Measurements from ENCODE around the gene MAL.

Gene MAL

GRCh38 chr2:95010126-95010525, 15.4 kb upstream of the MAL start:
- H3K4me3 ChIP-seq (ENCODE audit: low read depth, low read length), result no peak overlapping the region
- TF ChIP-seq, protein P1, sequence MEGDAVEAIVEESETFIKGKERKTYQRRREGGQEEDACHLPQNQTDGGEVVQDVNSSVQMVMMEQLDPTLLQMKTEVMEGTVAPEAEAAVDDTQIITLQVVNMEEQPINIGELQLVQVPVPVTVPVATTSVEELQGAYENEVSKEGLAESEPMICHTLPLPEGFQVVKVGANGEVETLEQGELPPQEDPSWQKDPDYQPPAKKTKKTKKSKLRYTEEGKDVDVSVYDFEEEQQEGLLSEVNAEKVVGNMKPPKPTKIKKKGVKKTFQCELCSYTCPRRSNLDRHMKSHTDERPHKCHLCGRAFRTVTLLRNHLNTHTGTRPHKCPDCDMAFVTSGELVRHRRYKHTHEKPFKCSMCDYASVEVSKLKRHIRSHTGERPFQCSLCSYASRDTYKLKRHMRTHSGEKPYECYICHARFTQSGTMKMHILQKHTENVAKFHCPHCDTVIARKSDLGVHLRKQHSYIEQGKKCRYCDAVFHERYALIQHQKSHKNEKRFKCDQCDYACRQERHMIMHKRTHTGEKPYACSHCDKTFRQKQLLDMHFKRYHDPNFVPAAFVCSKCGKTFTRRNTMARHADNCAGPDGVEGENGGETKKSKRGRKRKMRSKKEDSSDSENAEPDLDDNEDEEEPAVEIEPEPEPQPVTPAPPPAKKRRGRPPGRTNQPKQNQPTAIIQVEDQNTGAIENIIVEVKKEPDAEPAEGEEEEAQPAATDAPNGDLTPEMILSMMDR (IDR thresholded peaks at IDR 0.05; ENCODE audit: borderline replicate concordance, insufficient read depth, low read depth, low read length), result no peak

GRCh38 chr2:95010718-95011117, 14.8 kb upstream of the MAL start:
- H3K4me3 ChIP-seq (ENCODE audit: low read depth, low read length), result no peak overlapping the region
- TF ChIP-seq, protein P1 (IDR thresholded peaks at IDR 0.05; ENCODE audit: borderline replicate concordance, insufficient read depth, low read depth, low read length), result no peak

DNA sequence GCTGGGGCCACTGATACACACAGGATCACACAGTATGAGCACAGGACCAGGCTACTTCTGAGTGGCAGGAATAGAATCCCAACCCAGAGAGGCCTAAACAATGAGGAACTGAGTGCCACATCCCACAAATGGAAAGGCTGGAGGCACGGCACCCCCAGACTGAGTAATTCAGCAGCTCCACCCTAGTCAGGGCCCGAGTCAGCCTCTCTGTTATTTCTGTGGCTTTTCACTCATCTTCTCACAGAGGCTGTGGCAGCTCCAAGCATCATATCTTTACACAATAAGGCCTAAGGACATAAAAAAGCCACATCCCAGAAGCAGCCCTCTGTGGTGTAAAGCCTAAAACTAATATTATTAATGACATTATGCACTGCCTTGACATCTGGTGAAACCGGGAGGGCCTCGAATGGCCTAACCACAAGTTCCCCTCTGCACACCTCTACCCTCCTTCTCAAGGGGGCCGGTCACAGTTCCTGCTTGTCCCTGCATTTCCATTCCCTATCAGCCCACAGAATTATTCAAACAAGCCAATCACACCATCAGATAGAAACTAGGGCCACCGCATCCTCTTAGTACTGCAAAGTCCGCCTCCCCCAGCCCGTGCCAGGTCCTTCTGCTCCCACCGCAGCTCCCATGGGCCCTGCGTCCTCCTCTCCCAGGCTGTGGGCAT, 12.5 kb upstream of the MAL start:
- TF ChIP-seq, protein P1 (IDR thresholded peaks at IDR 0.05; ENCODE audit: borderline replicate concordance, insufficient read depth, low read depth, low read length), result no peak
- no peak overlapping the region for H3K4me3 ChIP-seq (ENCODE audit: low read depth, low read length)

DNA sequence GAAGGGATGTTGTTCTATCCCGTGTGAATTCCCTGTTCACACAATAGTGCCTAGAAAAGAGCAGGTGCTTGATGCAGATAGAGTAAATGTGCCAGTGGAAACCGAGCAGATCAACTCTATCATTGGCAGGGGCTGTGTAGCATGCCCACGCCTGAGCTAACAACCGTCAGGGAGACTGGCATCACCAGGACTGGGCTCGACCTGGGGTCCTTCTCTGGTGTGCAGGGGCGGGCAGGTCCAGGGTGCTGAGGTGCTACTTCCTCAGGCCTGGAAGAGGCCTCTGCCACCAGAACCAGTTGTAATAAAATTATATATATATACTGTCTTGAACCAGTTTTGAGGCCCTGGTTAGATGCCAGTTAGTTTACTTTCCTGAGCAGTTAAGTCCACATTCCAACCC, 11.8 kb upstream of the MAL start:
- TF ChIP-seq, protein P1 (IDR thresholded peaks at IDR 0.05; ENCODE audit: borderline replicate concordance, insufficient read depth, low read depth, low read length), result no peak
- H3K4me3 ChIP-seq (ENCODE audit: low read depth, low read length), result no peak overlapping the region

GRCh38 chr2:95014126-95014708, 11.3 kb upstream of the MAL start:
- TF ChIP-seq, protein P1 (IDR thresholded peaks at IDR 0.05; ENCODE audit: borderline replicate concordance, insufficient read depth, low read depth, low read length), result no peak
- no peak overlapping the region for H3K4me3 ChIP-seq (ENCODE audit: low read depth, low read length)

DNA sequence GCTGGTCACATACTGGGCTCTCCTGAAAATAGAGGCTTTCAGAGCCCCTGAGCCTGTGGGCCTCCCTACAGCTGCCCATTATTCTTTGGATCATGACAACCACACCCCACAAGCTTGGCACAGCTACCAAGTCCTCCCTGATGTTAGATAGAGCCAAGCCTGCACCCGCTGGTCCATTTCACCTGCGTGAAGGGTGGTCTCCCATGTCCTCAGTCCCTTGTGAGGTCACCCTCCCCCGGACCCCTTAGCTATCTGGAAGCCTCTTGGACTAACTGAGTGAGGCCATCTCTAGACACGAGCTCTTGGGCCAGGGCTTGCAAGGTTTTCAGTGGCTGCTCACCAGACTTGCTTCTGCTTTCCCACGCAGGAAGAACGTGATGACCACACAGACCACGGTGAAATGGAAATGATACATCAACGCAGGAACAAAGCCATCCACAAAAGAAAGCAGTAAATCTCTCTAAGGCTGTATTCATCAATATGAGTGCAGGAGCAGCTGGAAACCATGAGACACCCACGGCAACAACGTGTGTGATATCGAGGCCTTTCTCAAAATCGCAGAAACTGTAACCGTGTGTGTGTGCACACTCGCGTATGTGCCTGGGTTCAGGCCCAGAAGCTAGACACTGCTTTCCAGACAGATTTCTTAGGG, 10.1 kb upstream of the MAL start:
- no peak overlapping the region for H3K4me3 ChIP-seq (ENCODE audit: low read depth, low read length)
- TF ChIP-seq, protein P1 (IDR thresholded peaks at IDR 0.05; ENCODE audit: borderline replicate concordance, insufficient read depth, low read depth, low read length), result no peak

DNA sequence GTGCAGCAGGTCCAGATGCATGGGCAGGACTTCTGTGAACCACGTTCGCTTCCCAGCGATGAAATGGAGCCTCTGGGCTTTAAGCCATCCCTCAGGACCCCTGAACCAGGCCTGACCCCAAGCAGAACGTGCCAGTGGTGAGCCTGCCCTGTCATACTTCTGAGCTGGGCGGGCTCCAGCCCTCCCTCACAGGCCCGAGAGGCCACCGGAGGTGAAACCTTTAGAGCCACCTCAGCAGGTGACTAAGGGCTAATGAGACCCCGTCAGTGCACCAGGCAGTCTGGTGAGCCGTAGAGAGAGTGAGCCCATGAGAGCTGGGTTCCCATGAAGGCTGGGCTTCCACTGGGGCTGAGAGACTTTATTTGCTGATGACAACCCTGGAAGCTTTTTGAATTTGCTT, 8.9 kb upstream of the MAL start:
- TF ChIP-seq, protein P1 (IDR thresholded peaks at IDR 0.05; ENCODE audit: borderline replicate concordance, insufficient read depth, low read depth, low read length), result no peak
- H3K4me3 ChIP-seq (ENCODE audit: low read depth, low read length), result no peak overlapping the region

Measured in GM12875 (cell line).